ENCODE data around the gene STK33.

Gene STK33

DNA sequence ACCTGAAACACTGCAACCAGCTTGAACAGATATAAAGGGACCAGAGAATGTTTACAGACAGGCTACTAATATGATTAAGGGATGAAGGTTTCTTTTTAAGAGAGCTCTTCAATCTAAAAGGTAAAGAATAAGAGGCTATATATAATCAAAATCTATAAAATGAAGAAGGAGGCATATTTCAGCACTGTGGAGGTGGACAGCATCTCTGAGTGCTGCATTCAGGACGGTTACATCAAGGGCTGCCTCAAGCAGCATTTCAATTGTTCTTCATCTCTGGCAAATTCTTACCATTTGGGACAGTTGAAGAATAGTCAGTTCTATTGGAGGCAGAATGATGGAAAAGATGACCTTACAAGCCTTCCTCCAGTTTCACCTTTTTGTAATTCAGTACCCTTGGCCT, 190.7 kb downstream of the STK33 start:
- DNase-seq = no peak

DNA sequence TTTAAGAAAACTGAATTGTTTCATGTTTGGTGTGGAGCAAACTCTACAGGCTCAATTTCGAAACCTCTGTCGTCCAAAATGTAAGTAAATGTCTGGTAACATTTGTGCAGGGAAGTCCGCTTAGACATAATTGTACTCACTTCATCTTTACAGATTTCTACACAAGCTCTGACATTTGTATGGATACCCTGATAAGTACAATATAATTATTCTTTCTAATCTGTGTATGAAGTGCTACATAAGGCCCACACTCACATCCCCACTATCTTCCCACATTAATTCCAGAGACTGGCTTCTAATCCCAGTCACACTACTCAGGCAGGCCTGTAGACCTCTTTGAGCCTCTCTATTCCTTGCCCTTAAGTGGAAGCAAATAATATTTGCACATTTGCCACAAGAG, 201.1 kb downstream of the STK33 start:
- no peak for DNase-seq

DNA sequence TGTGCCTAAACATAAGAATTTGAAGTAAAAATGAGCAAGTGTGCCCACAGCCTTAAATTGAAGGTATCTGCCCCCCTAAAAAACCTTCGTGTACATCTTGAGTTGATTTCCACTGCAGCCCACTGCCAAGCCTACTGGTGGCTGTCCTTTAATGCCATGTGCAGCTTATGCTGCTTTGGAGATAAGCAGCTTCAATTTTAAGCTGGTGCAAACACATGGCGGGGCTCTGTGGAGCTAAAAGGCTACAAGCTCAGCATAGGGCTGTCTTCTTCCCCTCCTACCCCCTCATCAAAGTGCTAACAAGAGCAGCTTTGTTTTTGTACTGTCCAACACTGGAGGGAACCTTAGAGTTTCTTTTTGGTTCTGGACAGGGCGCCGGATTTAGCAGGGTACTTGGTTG, 201.9 kb downstream of the STK33 start:
- DNase-seq = no peak

DNA sequence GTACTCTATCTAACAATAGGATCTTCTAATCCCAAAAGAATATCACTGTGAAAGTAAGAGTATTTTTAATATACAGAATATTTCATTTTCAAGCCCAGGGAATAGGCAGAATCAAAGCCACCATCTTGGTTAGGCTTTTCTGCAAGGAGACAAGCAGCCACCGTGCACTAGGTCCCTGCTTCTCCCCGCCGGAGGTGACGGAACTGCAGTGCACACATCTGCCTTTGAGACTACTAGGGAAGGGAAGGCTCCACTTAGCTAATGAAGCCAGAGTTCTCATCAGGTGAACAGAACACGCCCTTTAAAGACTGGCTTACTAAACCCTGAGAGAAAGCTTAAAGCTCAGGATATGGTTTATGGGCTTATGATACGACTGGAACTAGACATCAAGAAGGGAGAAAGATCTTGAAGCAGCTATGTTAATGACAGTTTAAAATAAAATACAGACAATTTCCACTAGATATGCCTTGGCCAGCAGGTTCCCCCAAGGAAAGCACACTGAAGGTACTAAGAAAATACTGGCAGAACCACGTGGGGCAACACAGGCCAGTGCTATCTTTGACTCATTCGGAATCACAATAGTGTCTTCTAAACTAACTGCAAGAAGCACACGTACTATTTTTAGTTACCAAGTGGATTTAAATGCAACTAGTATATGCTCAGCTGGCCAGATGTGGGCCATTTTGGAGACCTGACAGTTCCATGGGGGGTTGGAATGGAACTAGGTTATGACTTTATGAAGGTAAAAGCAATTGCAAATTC, 203.0 kb downstream of the STK33 start:
- DNase-seq = no peak

DNA sequence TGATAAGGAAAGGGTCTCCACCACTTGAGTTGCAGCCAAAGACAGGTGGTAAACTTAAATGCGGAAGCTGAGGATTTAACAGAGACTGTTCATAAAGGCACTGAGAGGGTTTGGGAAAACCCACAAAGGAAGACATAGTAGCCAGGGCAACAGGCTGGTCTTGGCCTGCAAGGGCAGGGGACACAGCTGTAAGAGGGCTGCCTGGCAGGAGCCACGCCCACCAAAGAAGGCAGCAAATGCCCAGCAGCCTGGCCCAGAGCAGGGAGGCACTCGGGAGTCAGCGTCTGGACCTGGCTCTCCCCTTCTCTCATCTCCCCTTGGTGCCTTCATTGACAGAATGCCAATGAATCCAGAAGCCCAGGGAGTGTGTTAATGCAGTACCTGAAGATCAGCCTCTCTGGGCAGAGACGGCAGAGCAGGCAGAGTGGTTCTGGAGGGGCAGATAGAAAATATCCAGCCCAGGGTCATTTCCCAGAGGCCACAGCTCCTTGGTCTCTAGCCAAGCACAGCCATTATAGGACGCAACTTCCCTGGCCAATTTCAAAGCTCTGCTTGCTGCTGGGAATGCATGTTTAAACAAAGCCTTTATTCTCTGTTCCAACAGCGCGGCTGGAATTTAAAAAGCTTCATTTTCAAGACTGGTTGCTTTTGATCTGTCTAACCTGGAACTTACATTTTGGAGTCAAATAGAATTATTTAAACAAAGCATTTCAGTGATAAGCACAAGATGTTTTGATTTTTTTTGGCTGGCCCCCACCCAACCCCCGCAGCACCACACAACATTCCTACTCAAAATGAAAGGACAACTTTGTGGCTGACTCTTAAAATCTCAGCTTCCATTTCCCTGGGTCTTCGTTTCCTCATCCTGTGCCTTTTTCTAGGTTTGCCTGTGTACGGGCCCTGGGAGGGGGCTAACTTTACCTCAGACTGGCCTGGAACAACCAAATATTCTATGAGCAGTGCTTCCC, 204.7 kb downstream of the STK33 start:
- no peak for DNase-seq

DNA sequence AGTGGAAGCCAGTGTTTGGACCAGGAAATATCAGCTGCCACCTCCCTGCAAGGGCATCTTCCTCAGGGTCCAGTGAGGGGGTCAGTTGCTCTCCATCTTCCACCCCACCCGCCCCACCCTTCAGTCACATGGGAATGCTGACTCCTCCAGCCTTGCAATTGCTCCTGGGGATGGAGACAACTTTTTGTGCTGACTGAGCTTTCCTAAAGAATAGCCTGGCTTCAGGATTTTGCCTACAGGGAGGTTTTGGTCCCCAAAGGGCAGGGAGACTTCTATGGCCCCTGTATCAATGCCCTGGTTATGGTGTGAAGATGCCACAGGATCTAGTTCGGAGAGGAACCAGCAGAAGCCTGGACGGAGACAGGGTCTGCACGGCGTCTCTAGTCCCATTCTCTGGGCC, 206.3 kb downstream of the STK33 start:
- no peak for DNase-seq

DNA sequence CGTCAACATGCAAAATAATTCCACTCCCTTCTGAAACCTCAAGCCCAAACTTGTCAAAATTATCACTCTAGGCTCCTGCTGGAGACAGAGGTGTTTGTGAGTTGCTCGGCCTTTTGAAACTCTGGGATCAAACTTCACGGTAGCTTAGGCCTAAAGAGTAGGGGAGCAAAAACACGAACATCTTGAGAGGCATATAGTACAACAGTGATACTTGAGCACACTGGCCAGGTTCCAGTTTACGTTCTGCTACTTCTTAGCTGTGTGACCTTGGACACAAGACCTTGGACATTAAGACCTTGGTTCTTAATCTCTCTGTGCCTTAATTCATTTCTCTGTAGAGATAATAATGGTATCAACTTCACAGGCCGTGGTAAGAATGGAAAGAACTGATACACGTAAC, 206.9 kb downstream of the STK33 start:
- no peak for DNase-seq

DNA sequence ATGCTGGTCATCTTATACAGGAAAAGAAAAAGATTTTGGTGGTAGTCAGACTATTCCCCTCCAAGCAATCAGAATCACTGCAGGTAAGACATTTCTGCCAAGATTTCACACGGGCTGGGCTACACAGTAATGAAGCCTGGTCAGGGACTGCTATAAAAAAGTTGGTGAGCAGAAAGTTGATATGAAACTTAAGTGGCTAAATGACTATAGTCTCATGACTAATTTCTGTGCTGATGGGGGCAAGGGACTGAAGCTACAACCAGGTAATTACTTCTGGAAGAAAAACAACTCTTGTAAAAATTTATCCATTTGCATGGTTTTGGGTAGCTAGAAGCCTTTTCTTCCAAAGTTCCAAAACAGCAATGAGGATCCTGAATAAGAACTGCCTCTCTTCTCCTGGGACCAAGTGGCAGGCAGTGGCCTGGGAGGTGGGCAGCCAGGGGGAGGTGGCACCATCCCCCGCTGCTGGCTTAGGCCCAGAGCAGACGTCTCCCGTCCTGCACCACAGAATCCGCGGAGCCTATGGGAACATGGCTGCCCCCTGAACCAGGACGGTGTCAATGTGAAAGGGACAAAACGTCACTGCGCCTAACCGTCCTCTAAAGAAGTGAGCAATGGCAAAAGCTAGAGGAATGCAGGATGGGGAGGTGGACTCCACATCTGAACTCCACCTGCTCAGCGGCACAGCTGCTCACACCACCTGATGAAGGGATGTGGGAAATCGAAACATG, 207.7 kb downstream of the STK33 start:
- no peak for DNase-seq

DNA sequence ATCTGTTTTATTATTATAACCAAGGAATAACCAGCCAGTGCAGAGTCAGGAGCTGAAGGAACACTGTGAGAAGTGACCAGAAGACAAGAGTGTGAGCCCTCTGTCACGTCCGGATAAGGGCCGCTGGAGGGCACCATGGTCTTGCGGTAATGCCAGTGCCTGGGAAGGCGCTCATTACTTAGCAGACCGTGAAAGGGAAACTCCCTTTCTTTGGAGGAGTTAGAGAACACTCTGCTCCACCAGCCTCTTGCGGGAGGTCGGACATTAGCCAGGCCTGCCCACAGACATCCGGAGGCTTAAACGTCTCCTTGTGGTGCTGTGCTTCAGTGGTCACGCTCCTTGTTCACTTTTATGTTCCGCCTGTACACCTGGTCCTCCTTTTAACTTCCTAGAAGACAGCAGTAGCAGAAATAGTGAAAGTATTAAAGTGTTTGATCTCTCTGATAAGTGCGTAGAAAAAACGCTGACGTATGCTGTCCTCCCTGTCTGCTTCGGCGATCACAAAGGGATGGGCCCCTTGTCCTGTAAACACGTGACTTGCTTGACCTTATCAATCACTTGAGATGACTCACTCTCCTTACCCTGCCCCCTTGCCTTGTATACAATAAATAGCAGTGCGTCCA, 209.7 kb downstream of the STK33 start:
- no peak for DNase-seq

DNA sequence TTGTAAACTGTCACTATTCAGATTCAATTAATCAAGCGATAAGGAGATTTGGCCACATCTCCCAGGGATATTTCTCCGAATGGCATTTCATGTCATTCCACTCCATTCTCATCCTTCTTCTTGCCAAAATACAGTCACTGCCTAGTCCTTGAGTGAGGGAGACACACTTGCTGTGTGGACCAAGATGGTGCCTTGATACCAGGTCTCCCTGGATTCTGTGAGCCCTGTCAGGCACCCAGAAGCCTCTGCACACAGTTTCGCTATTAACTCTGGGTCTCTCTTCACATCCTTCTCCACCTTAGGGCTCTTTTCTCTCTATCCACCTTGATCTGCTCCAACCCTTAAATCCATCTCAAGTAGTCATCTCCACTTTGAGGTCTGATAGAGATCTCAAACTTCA, 210.4 kb downstream of the STK33 start:
- DNase-seq = no peak

DNA sequence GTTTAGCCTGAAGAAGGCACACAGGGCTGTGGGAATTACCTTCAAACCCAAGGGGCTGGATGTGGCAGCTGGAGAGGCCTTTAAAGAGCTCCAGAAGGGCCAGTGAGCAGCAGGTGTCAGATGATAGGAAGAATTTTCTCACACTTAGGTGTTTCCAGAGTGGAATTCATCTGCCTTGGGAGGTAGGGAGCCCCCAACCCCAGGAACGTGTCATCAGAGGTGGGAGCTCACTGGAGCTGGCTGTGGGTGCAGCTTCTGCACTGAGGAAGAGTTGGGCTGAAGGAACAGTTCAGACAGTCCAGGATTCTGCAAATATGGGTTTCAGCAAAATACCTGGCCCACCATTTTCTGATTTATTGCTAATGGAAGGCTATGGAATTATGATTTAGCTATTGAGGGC, 210.8 kb downstream of the STK33 start:
- no peak for DNase-seq

DNA sequence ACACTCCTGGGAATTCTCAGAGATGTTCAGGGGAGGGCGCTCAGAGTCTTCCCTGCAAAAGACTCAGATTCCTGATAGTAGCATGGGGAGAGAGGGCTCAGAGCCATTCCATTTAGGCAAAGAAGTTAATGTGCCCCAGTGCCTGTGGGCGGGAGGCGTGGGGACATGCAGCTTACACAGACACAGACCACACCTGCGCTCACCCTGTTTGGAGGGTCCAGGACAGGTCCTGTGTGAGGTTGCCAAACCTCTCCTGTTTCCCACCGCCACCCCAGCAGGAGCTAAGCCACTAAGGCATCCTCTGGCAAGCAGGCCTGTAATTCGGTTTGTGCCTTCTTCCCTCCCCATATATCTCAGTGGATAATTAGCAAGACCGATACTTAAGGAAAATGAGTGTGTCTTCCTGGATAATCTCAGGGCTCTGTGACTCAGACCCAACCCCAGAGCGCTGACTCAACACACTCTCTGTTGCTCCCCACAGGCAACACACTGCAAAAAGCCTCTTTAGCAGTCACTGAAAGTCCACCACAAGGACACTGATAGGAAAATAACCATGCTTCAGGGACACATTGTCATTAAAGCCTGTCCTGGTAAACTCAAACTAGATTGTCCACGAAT, 211.5 kb downstream of the STK33 start:
- DNase-seq = no peak

DNA sequence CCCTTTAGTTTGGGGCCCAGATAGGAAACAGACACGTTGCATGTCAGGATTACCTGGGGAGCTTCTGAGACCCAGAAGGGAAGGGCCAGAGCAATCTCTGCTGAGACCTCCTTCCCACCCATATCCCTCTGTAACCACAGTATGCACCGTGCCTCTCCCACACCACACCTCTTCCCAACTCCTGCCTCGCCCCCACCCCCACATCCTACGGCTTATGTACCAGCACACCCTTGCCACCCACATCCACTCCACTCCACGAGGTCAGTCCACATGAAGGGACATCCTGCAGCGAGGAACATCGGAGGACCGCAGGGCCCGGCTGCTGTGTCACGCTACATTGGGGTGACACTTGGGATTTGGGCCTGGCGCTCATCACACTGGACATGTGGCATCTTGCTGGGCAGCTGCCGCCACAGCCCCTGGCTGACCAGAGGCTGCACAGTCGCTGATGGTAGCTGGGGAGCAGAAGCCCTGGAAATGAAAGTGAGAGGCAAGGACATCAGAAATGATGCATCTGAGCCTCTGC, 212.1 kb downstream of the STK33 start:
- DNase-seq = no peak

DNA sequence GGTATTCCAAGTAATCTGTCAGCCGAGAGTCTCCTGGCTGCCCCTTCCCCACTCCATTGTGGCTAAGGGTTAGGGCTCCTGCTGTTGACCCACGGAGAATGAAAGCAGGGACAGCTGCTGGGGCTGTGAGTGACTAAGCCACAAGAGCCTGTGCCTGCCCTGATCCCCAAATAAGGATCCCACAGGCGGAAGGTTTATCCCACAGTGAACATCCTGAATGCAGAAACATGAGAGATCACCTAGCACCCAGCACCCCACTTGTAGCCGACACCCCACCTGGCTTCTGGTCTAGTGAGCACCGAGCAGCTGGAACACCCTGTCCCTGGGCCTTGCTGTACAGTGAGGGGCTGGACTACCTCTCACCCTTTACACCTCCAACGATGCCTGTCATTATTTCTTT, 212.7 kb downstream of the STK33 start:
- no peak for DNase-seq

DNA sequence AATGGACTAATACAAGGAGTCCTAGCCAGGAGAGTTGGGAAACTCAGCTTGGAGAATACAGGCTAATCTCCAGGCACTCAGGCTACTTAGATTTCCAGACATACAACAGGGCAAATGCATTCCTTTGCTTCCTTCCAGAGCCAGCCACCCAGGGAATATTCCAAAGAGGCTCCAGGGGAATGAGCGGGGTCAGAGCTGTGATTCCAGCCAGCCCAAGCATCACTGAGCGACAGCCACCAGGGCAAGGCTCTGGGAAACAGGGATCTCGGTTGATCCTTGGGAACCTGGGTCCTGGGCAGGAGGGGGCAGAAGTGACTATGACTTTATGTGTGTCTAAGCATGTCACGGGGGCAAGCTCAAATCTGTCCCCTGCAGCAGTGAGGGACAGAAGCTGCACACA, 218.1 kb downstream of the STK33 start:
- DNase-seq = no peak

DNA sequence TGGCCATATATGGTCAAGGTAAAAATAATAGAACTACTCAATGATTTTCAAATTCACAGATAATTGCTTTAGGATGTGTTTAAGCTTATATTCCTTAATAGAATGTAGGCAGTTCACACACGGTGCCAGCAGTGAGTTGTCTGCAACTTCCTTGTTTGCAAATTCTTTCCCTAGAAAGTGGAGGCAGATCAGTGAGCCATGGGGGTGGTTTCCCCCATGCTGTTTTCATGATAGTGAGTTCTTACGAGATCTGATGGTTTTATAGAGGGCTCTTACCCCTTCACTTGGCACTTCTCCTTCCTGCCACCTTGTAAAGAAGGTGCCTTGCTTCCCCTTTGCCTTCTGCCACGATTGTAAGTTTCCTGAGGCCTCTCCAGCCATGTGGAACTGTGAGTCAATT, 218.6 kb downstream of the STK33 start:
- no peak for DNase-seq

DNA sequence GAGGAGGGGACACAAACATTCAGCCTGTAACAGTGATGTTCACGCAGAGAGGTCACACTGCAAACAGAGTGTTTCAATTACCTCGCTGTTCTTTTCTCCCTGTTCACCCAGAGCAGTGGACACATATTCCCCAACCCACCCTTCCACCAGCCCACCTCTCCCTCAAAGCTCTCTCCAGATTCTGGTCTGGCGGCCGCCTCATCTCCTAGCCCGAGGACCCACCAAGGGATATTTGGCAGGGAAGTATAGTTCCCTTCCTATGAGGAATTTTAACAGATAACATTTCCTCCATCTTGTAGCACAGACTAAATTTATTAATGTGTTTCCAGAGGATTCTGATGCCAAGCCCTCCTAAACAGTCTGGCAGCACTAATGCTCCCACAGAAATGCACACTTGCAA, 219.3 kb downstream of the STK33 start:
- no peak for DNase-seq

DNA sequence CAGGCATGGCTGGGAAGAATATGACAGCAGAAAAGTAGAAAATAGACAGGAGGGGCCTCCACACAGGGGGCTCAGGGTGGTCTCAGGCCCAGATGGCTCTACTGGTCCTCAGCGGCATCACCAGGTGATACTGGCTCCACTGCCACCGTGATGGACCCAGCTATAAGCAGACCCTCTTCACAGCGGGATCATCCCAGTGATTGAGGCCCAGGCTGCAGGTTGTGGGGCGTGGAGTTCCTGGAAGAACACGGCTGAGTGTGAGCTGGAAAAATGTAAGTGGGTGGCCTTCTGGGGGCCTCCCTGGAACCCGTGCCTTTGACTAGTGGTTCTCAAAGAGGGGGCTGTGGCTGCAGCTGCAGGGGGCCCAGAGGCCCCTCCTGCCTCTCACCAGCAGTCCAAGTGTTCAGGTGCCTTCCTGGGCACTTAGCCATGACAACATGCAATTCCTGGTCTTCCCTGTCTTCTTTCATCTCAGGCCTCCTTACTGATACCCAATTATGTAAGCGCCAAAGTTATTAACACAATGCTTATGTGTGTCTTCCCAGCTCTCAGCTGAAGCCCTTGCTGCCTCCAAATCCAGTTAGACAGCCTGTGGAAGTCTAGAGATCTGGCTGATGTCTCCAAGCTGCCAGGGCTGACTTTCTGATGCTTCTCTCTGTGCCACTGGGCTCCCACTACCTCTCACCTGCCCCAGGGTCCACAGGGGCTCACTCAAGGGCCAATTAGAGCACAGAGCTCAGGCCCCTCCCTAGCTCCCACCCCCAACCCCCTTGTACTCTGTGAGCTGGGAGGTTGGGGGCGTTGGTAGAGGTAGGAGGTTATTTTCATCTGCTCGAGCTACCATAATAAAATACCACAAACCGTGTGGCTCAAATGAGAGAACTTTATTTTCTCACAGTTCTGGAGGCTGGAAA, 220.3 kb downstream of the STK33 start:
- DNase-seq = no peak

DNA sequence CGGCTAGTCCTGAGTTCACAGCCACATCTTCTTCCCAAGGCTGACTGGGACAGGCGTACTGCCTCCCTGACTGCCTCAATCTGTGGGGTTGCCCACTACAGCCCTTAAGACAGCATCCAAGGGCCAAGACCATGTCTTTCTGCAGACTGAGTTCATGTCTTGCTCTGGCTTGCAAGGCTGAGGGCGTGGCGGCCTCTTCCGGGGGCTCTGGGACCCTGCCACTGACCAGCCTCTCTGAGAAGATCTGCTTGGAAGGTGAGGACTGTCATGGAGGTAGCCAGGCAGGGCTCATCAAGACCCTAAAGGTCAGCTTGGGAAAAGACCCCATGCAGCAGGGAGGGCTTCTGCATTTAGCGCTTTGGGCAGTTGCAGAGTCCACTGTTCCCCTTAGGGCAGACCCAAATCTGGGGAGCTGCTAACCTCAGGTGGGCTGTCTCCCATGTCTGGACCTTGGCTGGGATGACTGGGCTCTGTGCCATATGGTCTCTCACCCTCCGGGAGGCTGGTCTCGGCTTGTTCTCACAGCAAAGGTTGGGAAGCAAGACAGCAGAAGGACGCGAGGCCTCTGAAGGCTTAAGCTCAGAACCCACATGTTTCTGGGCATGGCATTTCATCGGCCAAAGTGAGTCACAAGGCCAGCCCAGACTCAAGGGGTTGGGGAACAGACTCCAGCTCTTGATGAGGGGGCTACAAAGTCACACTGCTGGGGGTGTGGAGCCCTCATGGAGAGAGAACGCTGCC, 221.2 kb downstream of the STK33 start:
- DNase-seq = no peak

DNA sequence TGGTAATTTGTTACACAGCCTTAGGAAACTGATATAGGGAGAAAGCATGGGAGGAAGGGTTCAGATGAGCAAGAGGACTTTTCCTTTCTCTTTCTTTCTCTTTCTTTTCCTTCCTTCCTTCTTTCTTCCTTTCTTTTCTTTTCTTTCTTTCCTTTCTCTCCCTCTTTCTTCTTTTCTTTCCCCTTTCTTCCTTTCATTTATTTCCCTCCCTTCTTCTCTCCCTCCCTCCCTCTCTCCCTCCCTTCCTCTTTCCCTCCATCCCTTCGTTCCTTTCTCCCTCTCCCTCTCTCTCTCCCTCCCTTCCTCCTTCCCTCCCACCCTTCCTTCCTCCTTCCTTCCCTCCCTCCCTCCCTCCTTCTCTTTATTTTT, 222.5 kb downstream of the STK33 start:
- DNase-seq = no peak
